AG04450 (cell line): ENCODE results near the gene TAC3. TPM values are rescaled to one million over a fixed set of nuclear protein-coding genes. Genes with fewer than 3 reads are reported as not detected.
A peak's percentile ranks its signal among the peaks of the same experiment; 100 is the strongest.
"Not testable (repeated sequence)": the region's sequence is repeated elsewhere in the genome, so short reads cannot be mapped to it uniquely, and the experiment has no call there.

Source experiments
- CTCF ChIA-PET: fragments of 300-600, 350-600 bp; formaldehyde crosslinking; extraction: SDS; loops from one replicate; lab custom pipeline; 2022; ENCODE audit warnings: antibody characterized with exemption, inconsistent platforms; lab: Charles Lee
- POLR2A ChIA-PET: fragments of 350-600 bp; formaldehyde crosslinking; extraction: SDS; loops from one replicate; lab custom pipeline; 2021; ENCODE audit warnings: antibody characterized with exemption, inconsistent platforms; lab: Yijun Ruan, JAX
- DNase-seq: peaks from one replicate; pipeline ENCODE4 v3.0.0-alpha.2; 2011; ENCODE audit warnings: low read depth, low spot score
- H3K27ac ChIP-seq: one replicate; pipeline ENCODE4 v1.5.1; 2012; ENCODE audit warnings: low read depth, low read length, control low read depth
- H3K27me3 ChIP-seq: one replicate; pipeline ENCODE4 v1.6.0; 2012; ENCODE audit warnings: low read length; ENCODE audit not compliant: control insufficient read depth, insufficient read depth
- H3K4me3 ChIP-seq: 2 replicates; pipeline ENCODE4 v1.5.1; 2011; ENCODE audit warnings: mild to moderate bottlenecking, low read depth, low read length, control low read depth
- H3K9me3 ChIP-seq: 2 replicates; pipeline ENCODE4 v1.5.1; 2012; ENCODE audit warnings: low read length; ENCODE audit not compliant: control insufficient read depth, insufficient read depth
- polyA plus RNA-seq: library from polyadenylated mRNA; depleted of rRNA; stranded (reverse); fragments of >200 nt; gene quantifications from 2 replicates; pipeline ENCODE4 v1.2.3, GENCODE V29; 2011
- TF ChIP-seq, protein P1 (sequence below): IDR thresholded peaks from 2 replicates; pipeline ENCODE4 v1.5.1; 2011; ENCODE audit warnings: low read depth, low read length, control low read depth, inconsistent platforms

Gene TAC3
- polyA plus RNA-seq, 1 experiment = 8.0 TPM

DNA sequence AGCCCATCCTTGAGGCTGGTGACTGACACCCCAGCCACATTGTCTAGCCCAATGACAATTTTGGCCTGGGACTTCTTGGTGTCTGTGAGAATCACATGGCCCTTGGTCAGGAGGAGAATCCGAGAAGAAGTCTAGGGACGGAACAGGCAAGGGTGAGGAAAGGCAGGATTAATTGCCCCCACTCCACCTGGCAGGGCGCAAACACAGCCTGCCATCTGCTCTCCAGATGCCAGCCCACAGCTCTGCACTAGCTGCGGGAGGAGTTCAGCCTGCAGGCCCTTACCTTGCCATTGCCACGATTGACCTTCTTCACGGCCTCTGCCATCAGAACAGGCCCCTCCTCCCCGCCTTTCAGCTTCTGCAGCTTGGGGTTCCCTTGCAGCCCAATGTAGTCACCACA lies 13.1 kb upstream of the TAC3 start:
- ChIA-PET CTCF (no interaction called here), POLR2A (interaction anchor here (1.2 kb wide), 1 partner anchor 11 kb away, joined by 3 read pairs; no protein-coding TSS in a partner anchor)

DNA sequence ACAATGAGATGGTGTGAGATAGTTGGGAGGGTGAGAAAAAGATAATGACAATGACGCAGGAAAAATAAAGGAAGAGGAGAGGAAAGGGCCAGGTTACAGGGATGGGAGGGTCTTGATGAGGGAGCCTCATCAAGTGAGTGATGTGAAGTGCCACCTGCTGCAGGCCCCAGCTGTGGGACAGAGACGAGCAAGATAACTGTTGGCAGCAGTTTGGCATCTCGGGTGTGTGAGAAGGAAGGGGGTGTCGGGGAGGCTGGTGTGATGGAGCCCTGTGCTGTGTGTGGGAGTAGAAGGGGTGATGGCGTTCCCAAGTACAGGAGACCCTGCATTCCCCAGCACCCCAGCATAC lies 11.4 kb upstream of the TAC3 start:
- Histone ChIP-seq H3K27ac (no peak overlapping the region), H3K4me3 (no peak overlapping the region), H3K27me3 (peaks cover 58% of the 10 kb centered on the region), H3K9me3 (no peaks in the 10 kb centered on the region)
- DNase-seq = no peak
- TF ChIP-seq, protein P1, sequence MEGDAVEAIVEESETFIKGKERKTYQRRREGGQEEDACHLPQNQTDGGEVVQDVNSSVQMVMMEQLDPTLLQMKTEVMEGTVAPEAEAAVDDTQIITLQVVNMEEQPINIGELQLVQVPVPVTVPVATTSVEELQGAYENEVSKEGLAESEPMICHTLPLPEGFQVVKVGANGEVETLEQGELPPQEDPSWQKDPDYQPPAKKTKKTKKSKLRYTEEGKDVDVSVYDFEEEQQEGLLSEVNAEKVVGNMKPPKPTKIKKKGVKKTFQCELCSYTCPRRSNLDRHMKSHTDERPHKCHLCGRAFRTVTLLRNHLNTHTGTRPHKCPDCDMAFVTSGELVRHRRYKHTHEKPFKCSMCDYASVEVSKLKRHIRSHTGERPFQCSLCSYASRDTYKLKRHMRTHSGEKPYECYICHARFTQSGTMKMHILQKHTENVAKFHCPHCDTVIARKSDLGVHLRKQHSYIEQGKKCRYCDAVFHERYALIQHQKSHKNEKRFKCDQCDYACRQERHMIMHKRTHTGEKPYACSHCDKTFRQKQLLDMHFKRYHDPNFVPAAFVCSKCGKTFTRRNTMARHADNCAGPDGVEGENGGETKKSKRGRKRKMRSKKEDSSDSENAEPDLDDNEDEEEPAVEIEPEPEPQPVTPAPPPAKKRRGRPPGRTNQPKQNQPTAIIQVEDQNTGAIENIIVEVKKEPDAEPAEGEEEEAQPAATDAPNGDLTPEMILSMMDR = no peak
- ChIA-PET CTCF (interaction anchor here (0.7 to 1.7 kb wide), 3 partner anchors 33 to 41 kb away, joined by 3 to 6 read pairs (median 5); no protein-coding TSS in a partner anchor), POLR2A (no interaction called here)

More for the DNA sequence above, 13.1 kb upstream of the TAC3 start:
- no peak for DNase-seq
- Histone ChIP-seq H3K27me3 (peaks cover 62% of the 10 kb centered on the region), H3K4me3 (no peak overlapping the region), H3K27ac (no peak overlapping the region), H3K9me3 (no peaks in the 10 kb centered on the region)
- TF ChIP-seq, protein P1 = no peak

DNA sequence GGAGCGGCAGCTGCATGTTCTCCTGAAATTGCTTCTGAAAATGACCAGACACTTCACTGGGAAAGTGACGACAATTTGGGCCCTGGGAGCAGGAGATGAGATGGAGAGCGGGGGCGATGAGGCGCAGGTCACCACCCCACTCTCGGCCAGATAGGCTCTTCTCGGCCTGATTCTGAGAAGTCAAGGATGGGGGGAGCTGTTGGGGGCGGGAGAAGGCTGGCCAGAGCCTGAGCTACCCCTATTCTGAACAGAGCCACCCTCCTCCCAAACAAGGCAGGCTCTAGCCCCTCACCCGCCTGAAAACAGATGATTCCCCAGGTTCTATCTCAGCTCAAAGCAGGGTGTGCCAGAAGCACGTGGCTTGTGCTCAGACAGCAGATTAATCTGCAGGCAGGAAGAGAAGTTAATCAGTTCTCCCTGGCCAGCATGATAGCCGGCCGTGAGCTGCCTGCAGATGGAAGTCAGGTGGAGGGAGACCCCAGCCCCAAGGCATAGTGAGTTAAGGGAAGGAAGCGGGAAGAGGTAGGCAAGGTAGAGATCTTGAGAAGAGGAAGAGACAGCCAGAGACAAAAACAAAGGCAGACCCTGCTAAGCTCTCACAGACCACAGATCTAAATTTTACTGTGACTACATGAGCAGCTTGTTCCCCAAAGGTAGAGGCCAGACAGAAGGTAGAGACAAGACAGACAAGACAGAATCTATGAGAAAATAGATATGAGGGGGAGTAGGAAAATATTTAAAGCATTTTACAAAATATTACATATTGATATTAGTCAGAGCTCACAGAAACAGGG lies 10.9 kb upstream of the TAC3 start:
- no peak for DNase-seq
- ChIA-PET POLR2A (no interaction called here), CTCF (interaction anchor here (0.7 to 1.7 kb wide), 4 partner anchors 33 to 42 kb away, joined by 3 to 6 read pairs (median 4); no protein-coding TSS in a partner anchor)
- H3K4me3 ChIP-seq = no peak overlapping the region
- H3K27ac ChIP-seq = no peak overlapping the region
- peaks cover 54% of the 10 kb centered on the region for H3K27me3 ChIP-seq
- H3K9me3 ChIP-seq = no peaks in the 10 kb centered on the region
- TF ChIP-seq, protein P1 = no peak

DNA sequence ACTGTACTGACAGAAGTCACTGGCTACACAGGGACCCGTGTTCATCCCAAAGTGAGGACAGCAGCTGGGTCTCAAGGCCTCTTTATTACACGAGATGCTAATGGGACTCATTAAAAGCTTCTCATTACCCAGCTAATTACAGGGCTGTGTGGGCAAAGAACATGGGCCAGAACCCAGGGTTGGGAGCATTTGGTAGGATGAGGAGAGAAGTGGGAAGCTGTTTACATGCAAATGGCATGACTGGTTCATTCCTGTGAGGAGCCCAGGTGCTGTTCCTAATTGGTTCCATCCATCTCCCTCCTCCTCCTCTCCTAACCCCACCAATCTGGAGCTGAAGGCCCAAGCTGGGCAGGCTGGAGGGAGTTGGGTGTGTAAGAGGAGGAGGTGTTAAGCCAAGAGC lies 8.9 kb upstream of the TAC3 start:
- POLR2A ChIA-PET = no interaction called here
- no peak for DNase-seq
- Histone ChIP-seq H3K27me3 (peaks cover 48% of the 10 kb centered on the region), H3K27ac (no peak overlapping the region), H3K9me3 (no peaks in the 10 kb centered on the region), H3K4me3 (no peak overlapping the region)
- CTCF ChIA-PET = interaction anchor here (1.1 kb wide), 1 partner anchor 38 kb away, joined by 5 read pairs; no protein-coding TSS in a partner anchor
- TF ChIP-seq, protein P1 = no peak

DNA sequence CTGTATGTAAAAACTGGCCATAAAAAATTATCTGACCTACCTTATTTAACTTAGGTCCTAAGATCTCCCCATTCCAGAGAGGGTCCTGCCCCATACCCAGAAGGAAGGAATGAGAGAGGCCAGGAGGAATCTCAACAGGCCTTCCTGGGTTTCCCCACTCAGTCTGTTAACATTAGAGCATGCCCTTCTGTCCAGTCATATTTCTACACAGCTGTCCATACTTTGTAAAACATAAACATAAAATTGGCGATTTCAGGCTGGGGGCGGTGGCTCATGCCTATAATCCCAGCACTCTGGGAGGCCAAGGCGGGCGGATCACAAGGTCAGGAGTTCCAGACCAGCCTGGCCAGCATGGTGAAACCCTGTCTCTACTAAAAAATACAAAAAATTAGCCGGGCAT lies 6.0 kb upstream of the TAC3 start:
- Histone ChIP-seq H3K27ac (peak overlapping the region; percentile 57), H3K27me3 (peaks cover 24% of the 10 kb centered on the region)
- H3K4me3 ChIP-seq, POLR2A ChIA-PET, H3K9me3 ChIP-seq: not testable (repeated sequence)
- DNase-seq = peak; percentile 66
- CTCF ChIA-PET = interaction anchor here (1.1 to 2.5 kb wide), 3 partner anchors 14 to 46 kb away, joined by 3 to 18 read pairs (median 11); no protein-coding TSS in a partner anchor
